Fibroblast of villous mesenchyme (primary cell): Measurements from ENCODE around the gene HPS5. TPM values are rescaled to one million over a fixed set of nuclear protein-coding genes. Genes with fewer than 3 reads are reported as not detected.
"Not testable (repeated sequence)": the region's sequence is repeated elsewhere in the genome, so short reads cannot be mapped to it uniquely, and the experiment has no call there.

Experiments used
- DNase-seq: peaks from one replicate; pipeline ENCODE4 v3.0.0-alpha.2; 2010; ENCODE audit warnings: low read depth
- H3K4me3 ChIP-seq: 2 replicates; pipeline ENCODE4 v1.5.1; 2011; ENCODE audit warnings: low read depth, mild to moderate bottlenecking, low read length
- total RNA-seq: library from RNA; depleted of rRNA; stranded (reverse); fragments of >200 nt; gene quantifications from 2 replicates; pipeline ENCODE4 v1.2.3, GENCODE V29; 2012
- TF ChIP-seq, protein P1 (sequence below): IDR thresholded peaks from 2 replicates; pipeline ENCODE4 v1.5.1; 2012; ENCODE audit warnings: low read depth, mild to moderate bottlenecking, low read length; ENCODE audit not compliant: insufficient read depth

The HPS5 gene
- total RNA-seq, 1 donor = 70.8 TPM

DNA sequence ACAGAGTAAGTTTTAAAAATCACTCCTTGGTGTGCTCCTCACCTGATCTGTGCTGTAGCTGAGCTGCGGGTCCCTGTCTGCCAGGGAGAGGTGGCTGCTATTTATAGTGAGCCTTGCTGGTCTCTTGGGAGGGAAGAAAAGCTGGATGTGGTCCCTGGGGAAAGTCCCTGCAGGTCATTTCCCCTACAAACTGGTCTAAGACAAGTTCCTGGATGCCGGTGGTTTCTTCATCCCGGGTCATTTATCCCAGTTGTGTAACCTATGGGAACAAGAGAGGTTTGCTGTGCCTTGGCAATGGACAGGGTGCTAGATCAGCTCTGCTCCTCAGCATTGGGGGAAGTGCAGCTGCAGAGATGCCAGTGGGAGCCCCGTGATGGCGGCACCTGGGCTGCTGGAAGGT lies 73.4 kb downstream of the HPS5 start, which contains the start of gene SAA2:
TSS of gene SAA2 (minus strand) at position 108 of the 400 bp plus-strand sequence. CDS start 657 bp downstream, outside the sequence.
- TF ChIP-seq, protein P1, sequence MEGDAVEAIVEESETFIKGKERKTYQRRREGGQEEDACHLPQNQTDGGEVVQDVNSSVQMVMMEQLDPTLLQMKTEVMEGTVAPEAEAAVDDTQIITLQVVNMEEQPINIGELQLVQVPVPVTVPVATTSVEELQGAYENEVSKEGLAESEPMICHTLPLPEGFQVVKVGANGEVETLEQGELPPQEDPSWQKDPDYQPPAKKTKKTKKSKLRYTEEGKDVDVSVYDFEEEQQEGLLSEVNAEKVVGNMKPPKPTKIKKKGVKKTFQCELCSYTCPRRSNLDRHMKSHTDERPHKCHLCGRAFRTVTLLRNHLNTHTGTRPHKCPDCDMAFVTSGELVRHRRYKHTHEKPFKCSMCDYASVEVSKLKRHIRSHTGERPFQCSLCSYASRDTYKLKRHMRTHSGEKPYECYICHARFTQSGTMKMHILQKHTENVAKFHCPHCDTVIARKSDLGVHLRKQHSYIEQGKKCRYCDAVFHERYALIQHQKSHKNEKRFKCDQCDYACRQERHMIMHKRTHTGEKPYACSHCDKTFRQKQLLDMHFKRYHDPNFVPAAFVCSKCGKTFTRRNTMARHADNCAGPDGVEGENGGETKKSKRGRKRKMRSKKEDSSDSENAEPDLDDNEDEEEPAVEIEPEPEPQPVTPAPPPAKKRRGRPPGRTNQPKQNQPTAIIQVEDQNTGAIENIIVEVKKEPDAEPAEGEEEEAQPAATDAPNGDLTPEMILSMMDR = no peak
- H3K4me3 ChIP-seq = no peak within 1 kb of the TSS
- no peak for DNase-seq

DNA sequence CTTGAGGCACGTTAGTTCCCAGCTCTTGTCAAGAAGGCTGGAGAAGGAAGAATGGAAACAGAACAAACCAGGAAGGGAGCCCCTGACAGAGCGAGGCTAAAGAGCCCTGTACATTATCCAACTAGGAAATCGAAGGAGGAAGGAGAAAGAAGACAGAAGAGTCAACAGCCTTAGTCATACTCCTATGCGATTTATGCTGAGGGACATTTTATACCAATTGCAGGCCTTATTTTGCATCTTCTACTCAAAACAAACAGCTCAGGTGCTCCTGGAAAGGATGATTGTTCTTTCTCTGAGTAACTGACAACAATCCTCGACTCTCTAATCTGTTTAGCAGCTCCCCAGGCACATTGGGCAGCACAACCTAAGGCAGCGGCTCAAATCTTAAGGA lies 74.8 kb downstream of the HPS5 start:
- H3K4me3 ChIP-seq, DNase-seq: not testable (repeated sequence)

DNA sequence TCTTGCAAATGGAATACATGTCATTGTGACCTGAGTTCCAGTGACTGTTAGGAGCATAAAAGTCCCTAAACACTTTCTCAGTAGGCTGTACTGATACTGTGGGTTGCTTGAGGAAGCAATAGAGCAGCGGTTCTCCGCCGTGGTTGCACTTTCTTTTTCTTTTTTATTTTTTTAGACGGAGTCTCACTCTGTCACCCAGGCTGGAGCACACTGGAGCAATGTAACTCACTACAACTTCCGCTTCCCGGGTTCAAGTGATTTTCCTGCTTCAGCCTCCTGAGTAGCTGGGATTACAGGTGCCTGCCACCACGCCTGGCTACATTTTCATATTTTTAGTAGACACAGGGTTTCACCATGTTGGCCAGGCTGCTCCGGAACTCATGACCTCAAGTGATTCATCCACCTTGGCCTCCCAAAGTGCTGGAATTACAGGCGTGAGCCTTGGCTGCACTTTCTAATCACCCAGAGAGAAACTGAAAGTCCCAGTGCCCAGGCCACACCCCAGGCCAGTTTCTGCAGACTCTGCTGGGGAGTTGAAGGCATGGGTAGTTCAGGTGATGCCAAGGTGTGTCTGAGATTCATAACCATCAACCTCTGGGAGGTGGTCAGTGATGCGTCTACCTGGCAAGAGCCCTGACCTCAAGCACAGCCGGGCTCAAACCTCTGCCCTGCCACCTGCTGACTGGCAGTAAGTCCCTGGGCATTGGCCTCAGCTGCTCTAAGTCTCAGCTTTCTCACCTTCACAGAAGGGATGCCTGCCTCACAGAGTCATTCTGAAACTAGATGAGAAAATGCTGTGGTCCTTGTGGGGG lies 75.4 kb downstream of the HPS5 start:
- DNase-seq, H3K4me3 ChIP-seq: not testable (repeated sequence)

DNA sequence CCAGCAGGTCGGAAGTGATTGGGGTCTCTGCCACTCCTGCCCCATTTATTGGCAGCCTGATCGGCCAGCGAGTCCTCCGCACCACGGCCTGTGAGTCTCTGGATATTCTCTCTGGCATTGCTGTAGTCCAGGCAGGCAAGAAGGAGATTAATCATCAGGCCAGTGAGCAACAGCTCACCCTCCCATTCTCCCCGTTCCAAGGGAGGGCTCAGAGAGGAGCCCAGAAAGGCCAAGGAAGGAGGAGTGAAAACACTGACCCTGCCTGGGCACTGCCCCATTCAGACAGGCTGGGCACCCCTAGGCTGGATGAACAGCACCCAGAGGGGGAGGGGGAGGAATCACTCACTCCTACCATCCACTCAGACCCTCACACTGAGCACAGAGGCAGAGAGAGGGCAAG lies 76.5 kb downstream of the HPS5 start:
- TF ChIP-seq, protein P1 = no peak
- no peak for DNase-seq

DNA sequence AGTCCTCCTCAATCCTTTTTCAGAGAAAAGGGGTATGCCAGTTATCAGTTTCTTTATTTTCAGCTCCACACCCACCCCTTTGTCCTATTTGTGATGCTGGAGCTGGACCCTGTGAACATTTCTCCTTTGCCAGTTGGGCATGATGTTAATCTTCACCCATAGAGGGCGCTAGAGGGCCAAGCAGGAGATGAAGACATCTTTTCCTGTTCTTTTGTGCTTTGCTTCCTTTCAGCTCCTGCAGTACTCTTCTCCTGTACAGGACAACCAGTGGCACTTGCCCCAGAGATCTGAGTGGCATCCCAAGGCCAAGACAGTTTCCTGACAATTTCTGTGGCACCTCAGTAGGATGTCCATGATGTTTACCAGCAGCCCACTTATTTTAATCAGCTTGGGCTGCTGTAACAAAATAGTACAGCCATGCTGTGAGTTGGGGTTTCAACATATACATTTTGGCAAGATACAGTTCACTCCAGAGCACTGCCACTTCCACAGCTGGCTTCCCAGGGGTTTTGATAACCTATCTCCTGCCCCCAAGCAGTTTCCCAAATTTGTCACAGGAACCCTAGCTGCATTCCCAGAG lies 78.1 kb downstream of the HPS5 start:
- H3K4me3 ChIP-seq = no peak overlapping the region
- peak; percentile 81 for DNase-seq
- TF ChIP-seq, protein P1 = peak; percentile 87

More for the DNA sequence above, 76.5 kb downstream of the HPS5 start:
- no peak overlapping the region for H3K4me3 ChIP-seq

DNA sequence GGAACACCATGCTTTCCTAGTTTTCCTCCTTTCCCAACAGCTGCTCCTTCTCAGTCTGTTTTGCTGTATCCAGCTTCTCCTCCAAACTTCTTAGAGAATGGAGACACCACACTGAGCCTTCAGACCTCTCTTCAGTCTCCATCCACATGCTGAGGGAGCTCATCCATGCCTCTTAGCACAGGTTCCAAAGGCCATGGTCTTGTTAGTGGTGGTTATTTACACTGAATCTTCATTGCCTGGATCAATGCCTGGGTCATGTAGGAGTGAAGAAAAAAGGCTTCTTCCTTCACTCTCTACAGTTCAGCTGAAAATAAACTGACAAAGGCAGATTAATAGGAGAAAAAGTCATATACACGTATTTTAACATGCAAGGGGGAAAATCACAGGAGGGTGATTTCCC lies 82.3 kb downstream of the HPS5 start:
- DNase-seq = no peak
- no peak overlapping the region for H3K4me3 ChIP-seq
- TF ChIP-seq, protein P1 = no peak

DNA sequence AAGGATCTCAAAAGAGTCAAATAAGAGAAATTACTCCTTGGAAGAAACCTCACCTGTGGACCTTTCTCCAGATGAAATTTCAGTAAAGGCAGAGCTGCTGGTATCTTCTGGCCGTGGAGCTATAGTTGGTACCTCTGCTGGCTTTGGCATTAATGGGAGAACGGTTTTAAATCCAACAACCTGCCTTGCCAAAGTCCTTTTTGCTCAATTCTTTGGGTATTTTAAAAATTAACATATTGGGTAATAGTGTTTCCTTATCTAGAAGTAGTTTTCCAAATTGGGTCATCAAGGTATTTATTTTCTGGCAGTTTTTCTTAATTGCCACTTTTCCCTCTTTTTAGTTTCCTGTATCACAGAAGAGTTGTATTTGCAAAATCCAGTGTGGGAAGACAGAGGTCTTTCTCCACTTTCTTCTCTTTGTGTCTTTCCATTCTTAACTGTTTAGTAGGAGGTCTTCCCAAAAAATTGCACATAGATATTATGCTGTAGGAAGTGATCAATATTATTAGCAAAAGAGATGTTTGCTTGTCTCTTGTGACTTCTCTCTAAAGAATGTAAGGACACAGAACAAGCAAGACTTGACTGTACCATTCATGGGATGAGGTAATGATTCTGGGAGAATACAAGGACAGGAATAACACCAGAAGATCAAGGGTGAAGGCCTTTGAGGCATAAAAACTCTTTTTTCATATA lies 85.1 kb downstream of the HPS5 start, which contains the start of gene SAA4:
TSS of gene SAA4 (minus strand) at position 139 of the 693 bp plus-strand sequence. CDS start 876 bp downstream, outside the sequence.
- no peak within 1 kb of the TSS for H3K4me3 ChIP-seq
- TF ChIP-seq, protein P1 = no peak
- no peak for DNase-seq
